Peyer's patch (tissue), 4 donors: Measurements from ENCODE around the gene RTEL1. TPM values are rescaled to one million over a fixed set of nuclear protein-coding genes. Genes with fewer than 3 reads are reported as not detected.

ENCODE experiments used
- DNase-seq, 3 donors: peaks; one replicate each; pipeline ENCODE4 v3.0.0-alpha.2; 2017 to 2019
- H3K27ac ChIP-seq, 4 donors: fragments of 200-600 bp; sonication (generic); one replicate each; pipeline ENCODE4 v1.5.1; 2016 to 2019
- H3K27me3 ChIP-seq, 2 donors: fragments of 200-600 bp; sonication (generic); one replicate each; pipeline ENCODE4 v1.5.1; 2019
- H3K36me3 ChIP-seq, 3 donors: fragments of 200-600 bp; sonication (generic); one replicate each; pipeline ENCODE4 v1.5.1; 2016 to 2019
- H3K4me1 ChIP-seq, 4 donors: fragments of 200-600 bp; sonication (generic); one replicate each; pipeline ENCODE4 v1.5.1; 2016 to 2019
- H3K4me3 ChIP-seq, 4 donors: fragments of 200-600 bp; sonication (generic); 1 replicate in 3 of 4; 2 replicates in 1 of 4; pipeline ENCODE4 v1.5.1; 2016 to 2019; ENCODE audit warnings: mild to moderate bottlenecking in 1 of 4
- H3K9me3 ChIP-seq, 4 donors: fragments of 200-600 bp; sonication (generic); one replicate each; pipeline ENCODE4 v1.5.1; 2016 to 2019; ENCODE audit warnings: mild to moderate bottlenecking in 1 of 4
- CTCF ChIP-seq, 6 experiments: fragments of 450-650 bp in 4 of 6; fragments of 200-600 bp in 2 of 6; sonication (generic) in 1 of 6; IDR thresholded peaks; one replicate each; pipeline ENCODE4 v1.5.1; 2017 to 2019; ENCODE audit warnings: antibody characterized with exemption in 6 of 6, mild to moderate bottlenecking in 3 of 6, moderate library complexity in 1 of 6
- POLR2A ChIP-seq, 2 donors: fragments of 450-650 bp; IDR thresholded peaks; one replicate each; pipeline ENCODE4 v1.5.1; 2017; ENCODE audit warnings: antibody characterized with exemption in 2 of 2, mild to moderate bottlenecking in 2 of 2, moderate library complexity in 2 of 2
- total RNA-seq, 4 donors: library from RNA; depleted of rRNA; stranded (reverse); fragments of >200 nt; gene quantifications; one replicate each; pipeline ENCODE4 v1.1.0, GENCODE V29; 2016

RTEL1 gene
- total RNA-seq, 4 donors from 2014 or later, result 25.6 to 61.1 (median 30.2) TPM

GRCh38 chr20:63662813-63663189, 4.7 kb downstream of the RTEL1 start:
- DNase-seq, result no peak
- no peak overlapping the region for H3K4me3 ChIP-seq
- H3K9me3 ChIP-seq, result no peaks in the 10 kb centered on the region
- H3K27ac ChIP-seq, result no peak overlapping the region
- no peaks in the 10 kb centered on the region for H3K27me3 ChIP-seq
- peaks cover 0 to 60% (median 0%) of the 10 kb centered on the region in 3 donors for H3K36me3 ChIP-seq
- TF ChIP-seq POLR2A (IDR thresholded peaks at IDR 0.05) (no peak), CTCF (IDR thresholded peaks at IDR 0.05) (no peak)
- H3K4me1 ChIP-seq, result peaks cover 0 to 12% (median 2%) of the 10 kb centered on the region in 4 donors

GRCh38 chr20:63663332-63664066, 5.4 kb downstream of the RTEL1 start:
- DNase-seq, result no peak
- no peak overlapping the region for H3K27ac ChIP-seq
- H3K4me1 ChIP-seq, result peaks cover 0 to 11% (median 0%) of the 10 kb centered on the region in 4 donors
- no peaks in the 10 kb centered on the region for H3K27me3 ChIP-seq
- no peak overlapping the region for H3K4me3 ChIP-seq
- peaks cover 0 to 65% (median 0%) of the 10 kb centered on the region in 3 donors for H3K36me3 ChIP-seq
- no peak for TF ChIP-seq POLR2A (IDR thresholded peaks at IDR 0.05)
- TF ChIP-seq CTCF (IDR thresholded peaks at IDR 0.05), result no peak
- no peaks in the 10 kb centered on the region for H3K9me3 ChIP-seq

GRCh38 chr20:63664143-63664851, 6.2 kb downstream of the RTEL1 start:
- H3K27me3 ChIP-seq, result no peaks in the 10 kb centered on the region
- DNase-seq, result no peak
- no peaks in the 10 kb centered on the region for H3K9me3 ChIP-seq
- peaks cover 0 to 6% (median 0%) of the 10 kb centered on the region in 4 donors for H3K4me1 ChIP-seq
- H3K36me3 ChIP-seq, result peaks cover 0 to 69% (median 0%) of the 10 kb centered on the region in 3 donors
- H3K27ac ChIP-seq, result no peak overlapping the region
- TF ChIP-seq POLR2A (IDR thresholded peaks at IDR 0.05) (no peak), CTCF (IDR thresholded peaks at IDR 0.05) (no peak)
- H3K4me3 ChIP-seq, result no peak overlapping the region

GRCh38 chr20:63664861-63665594, 6.9 kb downstream of the RTEL1 start:
- H3K27me3 ChIP-seq, result no peaks in the 10 kb centered on the region
- H3K36me3 ChIP-seq, result peaks cover 0 to 69% (median 0%) of the 10 kb centered on the region in 3 donors
- TF ChIP-seq POLR2A (IDR thresholded peaks at IDR 0.05), result no peak
- no peak for TF ChIP-seq CTCF (IDR thresholded peaks at IDR 0.05)
- no peak for DNase-seq
- H3K9me3 ChIP-seq, result no peaks in the 10 kb centered on the region
- no peak overlapping the region for H3K27ac ChIP-seq
- no peaks in the 10 kb centered on the region for H3K4me1 ChIP-seq
- no peak overlapping the region for H3K4me3 ChIP-seq

GRCh38 chr20:63665708-63666107, 7.6 kb downstream of the RTEL1 start:
- no peaks in the 10 kb centered on the region for H3K27me3 ChIP-seq
- peaks cover 0 to 66% (median 0%) of the 10 kb centered on the region in 3 donors for H3K36me3 ChIP-seq
- H3K9me3 ChIP-seq, result no peaks in the 10 kb centered on the region
- H3K27ac ChIP-seq, result no peak overlapping the region
- H3K4me1 ChIP-seq, result no peaks in the 10 kb centered on the region
- no peak overlapping the region for H3K4me3 ChIP-seq
- no peak for TF ChIP-seq POLR2A (IDR thresholded peaks at IDR 0.05)
- no peak for TF ChIP-seq CTCF (IDR thresholded peaks at IDR 0.05)
- DNase-seq, result no peak
